OCI-LY3 (cell line): ENCODE results near the gene ANKS6.

Experiments used
- H2AFZ ChIP-seq: fragments of 200-600, 300-600 bp; shearing (Covaris generic); 2 replicates; pipeline ENCODE4 v1.6.0; 2014; ENCODE audit warnings: antibody characterized with exemption, low read depth, low read length
- H3K27ac ChIP-seq: fragments of 200-600, 300-600 bp; sonication (generic); 2 replicates; pipeline ENCODE4 v1.5.1; 2014; ENCODE audit warnings: mild to moderate bottlenecking, low read length, moderate library complexity, mixed read lengths
- H3K27me3 ChIP-seq: fragments of 200-600, 300-600 bp; sonication (generic); 2 replicates; pipeline ENCODE4 v1.6.1; 2014; ENCODE audit warnings: low read depth, low read length, mixed read lengths
- H3K36me3 ChIP-seq: fragments of 200-600, 300-600 bp; sonication (generic); replicated peaks from 2 replicates; pipeline ENCODE3; 2014; ENCODE audit warnings: low read depth, low read length, mixed read lengths
- H3K4me1 ChIP-seq: fragments of 300-600, 200-600 bp; sonication (generic); 2 replicates; pipeline ENCODE4 v1.6.1; 2014; ENCODE audit warnings: low read length, mixed read lengths
- H3K4me2 ChIP-seq: fragments of 200-600, 300-600 bp; sonication (generic); 2 replicates; pipeline ENCODE4 v1.6.1; 2014; ENCODE audit warnings: low read length, mixed read lengths
- H3K4me3 ChIP-seq: fragments of 300-600, 200-600 bp; sonication (generic); 2 replicates; pipeline ENCODE4 v1.5.1; 2014; ENCODE audit warnings: antibody characterized with exemption, mild to moderate bottlenecking, low read length, moderate library complexity
- H3K79me2 ChIP-seq: fragments of 300-600, 200-600 bp; shearing (Covaris generic); 2 replicates; pipeline ENCODE4 v1.6.1; 2014; ENCODE audit warnings: mild to moderate bottlenecking, low read length, mixed read lengths
- H3K9ac ChIP-seq: fragments of 300-600, 200-600 bp; shearing (Covaris generic); 2 replicates; pipeline ENCODE4 v1.6.0; 2014; ENCODE audit warnings: mild to moderate bottlenecking, low read length, moderate library complexity
- H3K9me3 ChIP-seq: fragments of 200-600, 300-600 bp; shearing (Covaris generic); 2 replicates; pipeline ENCODE4 v1.6.1; 2014; ENCODE audit warnings: low read length, mixed read lengths; ENCODE audit not compliant: insufficient read depth
- H4K20me1 ChIP-seq: fragments of 200-600, 300-600 bp; sonication (generic); 2 replicates; pipeline ENCODE4 v1.6.1; 2016; ENCODE audit warnings: low read length, mixed read lengths; ENCODE audit not compliant: insufficient read depth
- EZH2phosphoT487 ChIP-seq: fragments of 200-600 bp; shearing (Covaris generic); IDR thresholded peaks from 2 replicates; pipeline ENCODE4 v1.6.1; 2018; ENCODE audit warnings: antibody characterized with exemption, mixed run types, low read depth
- TF ChIP-seq, protein P1 (sequence below): fragments of 200-600, 300-600 bp; sonication (generic); IDR thresholded peaks from 2 replicates; pipeline ENCODE4 v1.5.1; 2014; ENCODE audit warnings: antibody characterized with exemption, low read length, low read depth

The ANKS6 gene

DNA sequence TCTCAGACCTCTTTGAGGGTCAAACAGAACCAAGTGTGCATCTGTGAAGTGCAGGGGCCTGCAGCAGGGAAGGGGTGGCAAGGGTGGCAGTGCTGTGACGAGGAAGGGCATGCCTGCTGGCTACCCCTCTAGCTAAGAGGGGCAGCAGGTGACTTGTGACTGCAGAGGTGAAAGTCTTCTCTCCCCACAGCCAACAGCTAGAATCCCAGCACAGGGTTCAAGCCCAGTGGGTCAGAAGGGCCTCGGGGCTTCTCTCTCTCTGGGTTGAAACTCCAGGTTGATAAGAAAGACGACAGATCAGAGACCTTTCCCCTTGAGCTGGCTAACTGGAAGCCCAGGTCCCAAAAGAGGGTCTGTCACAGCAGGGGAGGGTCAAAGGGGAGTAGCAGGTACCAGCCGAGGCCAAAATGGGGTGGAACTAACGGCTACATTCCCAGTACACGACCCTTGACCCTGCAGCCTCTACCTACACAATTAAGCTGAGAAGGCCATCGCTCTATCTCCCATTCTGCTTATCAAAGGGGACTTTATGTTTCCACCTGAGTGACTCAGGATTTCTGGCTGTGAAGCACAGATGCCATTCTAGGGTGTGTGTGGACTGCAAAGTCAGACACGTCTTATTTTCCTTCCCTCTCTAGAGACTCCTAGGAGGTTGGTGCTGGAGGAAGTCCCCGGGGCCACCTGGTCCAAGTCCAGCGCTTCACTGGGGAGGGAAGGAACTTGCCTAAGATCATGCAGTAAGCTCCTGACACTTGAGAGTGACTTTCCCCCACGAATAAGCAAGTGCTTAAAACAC, 14.6 kb downstream of the ANKS6 start:
- TF ChIP-seq, protein P1, sequence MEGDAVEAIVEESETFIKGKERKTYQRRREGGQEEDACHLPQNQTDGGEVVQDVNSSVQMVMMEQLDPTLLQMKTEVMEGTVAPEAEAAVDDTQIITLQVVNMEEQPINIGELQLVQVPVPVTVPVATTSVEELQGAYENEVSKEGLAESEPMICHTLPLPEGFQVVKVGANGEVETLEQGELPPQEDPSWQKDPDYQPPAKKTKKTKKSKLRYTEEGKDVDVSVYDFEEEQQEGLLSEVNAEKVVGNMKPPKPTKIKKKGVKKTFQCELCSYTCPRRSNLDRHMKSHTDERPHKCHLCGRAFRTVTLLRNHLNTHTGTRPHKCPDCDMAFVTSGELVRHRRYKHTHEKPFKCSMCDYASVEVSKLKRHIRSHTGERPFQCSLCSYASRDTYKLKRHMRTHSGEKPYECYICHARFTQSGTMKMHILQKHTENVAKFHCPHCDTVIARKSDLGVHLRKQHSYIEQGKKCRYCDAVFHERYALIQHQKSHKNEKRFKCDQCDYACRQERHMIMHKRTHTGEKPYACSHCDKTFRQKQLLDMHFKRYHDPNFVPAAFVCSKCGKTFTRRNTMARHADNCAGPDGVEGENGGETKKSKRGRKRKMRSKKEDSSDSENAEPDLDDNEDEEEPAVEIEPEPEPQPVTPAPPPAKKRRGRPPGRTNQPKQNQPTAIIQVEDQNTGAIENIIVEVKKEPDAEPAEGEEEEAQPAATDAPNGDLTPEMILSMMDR, result no peak
- no peak for TF ChIP-seq EZH2phosphoT487
- no peaks in the 10 kb centered on the region for H3K79me2 ChIP-seq
- no peak overlapping the region for H3K4me2 ChIP-seq
- H3K36me3 ChIP-seq, result peaks cover 2% of the 10 kb centered on the region
- no peaks in the 10 kb centered on the region for H3K9me3 ChIP-seq
- no peak overlapping the region for H3K4me3 ChIP-seq
- no peaks in the 10 kb centered on the region for H4K20me1 ChIP-seq
- no peaks in the 10 kb centered on the region for H3K4me1 ChIP-seq
- no peaks in the 10 kb centered on the region for H3K27me3 ChIP-seq
- no peak overlapping the region for H3K9ac ChIP-seq
- H2AFZ ChIP-seq, result no peak overlapping the region
- no peak overlapping the region for H3K27ac ChIP-seq

DNA sequence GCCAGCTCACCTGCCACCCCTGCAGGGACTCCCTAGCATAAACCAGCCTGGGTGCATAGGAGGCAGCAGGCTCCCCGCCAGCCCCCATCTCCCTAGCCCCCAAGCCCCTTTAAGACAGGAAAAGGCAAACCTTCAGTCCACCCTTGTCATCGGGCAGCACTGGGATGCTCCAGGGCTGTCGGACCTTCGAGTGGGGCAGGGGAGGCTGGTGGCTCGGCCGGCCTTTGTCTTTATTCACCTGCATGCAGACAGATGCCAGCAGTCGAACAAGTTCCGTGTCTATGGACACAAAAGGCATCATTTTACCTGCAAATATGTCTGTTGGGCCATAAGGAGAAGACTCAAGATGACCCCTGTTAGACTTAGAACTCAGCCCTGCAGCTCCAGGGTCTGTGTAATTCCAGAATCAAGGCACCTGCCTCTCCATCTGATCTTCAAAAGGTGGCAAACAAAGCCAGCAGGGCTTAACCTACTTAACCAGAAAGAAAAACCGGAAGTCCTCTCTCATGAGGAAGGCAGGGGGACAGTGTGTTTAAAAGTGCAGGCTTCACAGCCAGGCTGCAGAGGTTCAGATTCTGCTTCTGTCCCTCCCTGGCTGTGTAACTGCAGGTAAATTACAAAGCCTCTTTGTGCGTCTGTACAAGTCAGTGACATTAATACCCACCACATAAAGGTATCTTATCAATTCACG, 16.2 kb downstream of the ANKS6 start:
- H3K9ac ChIP-seq, result no peak overlapping the region
- no peak overlapping the region for H3K4me3 ChIP-seq
- H2AFZ ChIP-seq, result no peak overlapping the region
- H3K27ac ChIP-seq, result no peak overlapping the region
- H4K20me1 ChIP-seq, result no peaks in the 10 kb centered on the region
- no peaks in the 10 kb centered on the region for H3K9me3 ChIP-seq
- TF ChIP-seq, protein P1, result no peak
- no peak for TF ChIP-seq EZH2phosphoT487
- no peaks in the 10 kb centered on the region for H3K79me2 ChIP-seq
- H3K4me1 ChIP-seq, result no peaks in the 10 kb centered on the region
- H3K4me2 ChIP-seq, result no peak overlapping the region
- H3K27me3 ChIP-seq, result no peaks in the 10 kb centered on the region
- H3K36me3 ChIP-seq, result peaks cover 2% of the 10 kb centered on the region

DNA sequence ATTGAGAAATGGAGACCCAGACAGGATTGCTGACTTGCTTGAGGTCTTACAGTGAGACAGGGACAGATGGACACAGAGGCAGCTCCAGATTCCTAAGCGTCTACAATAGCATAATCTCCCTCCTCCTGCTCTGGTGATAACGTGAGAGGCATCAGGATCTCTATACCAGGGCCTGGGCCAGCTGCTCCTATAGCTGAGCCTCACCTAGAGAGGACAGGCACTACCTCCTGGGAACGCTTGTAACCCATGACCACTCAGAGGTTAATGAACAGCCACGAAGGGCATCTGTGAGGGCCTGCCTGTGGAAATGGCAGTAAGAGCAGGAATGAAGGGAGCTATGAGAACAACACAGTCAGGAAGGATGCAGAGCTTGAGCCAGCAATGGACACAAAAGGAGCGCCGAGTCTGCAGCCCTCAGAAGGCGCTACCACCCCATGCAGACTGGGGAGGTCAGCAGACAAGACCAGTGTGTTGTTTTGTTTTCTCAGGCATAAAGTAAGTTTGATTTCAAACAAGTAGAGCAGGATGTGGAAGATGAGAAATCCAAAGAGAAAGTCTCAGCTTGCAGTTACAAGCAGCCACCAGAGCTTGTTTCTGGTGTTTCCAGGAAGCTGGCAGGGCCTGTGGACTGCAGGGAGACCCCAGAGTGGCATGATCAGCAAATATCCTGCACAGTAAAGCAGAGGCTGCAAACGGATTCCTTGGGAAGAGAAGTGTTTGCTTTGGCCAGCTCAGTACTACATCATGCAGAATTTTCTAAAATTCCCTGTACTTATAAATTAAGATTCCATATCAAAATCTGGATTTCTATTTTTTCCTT, 17.4 kb downstream of the ANKS6 start:
- H3K4me1 ChIP-seq, result no peaks in the 10 kb centered on the region
- H2AFZ ChIP-seq, result no peak overlapping the region
- no peaks in the 10 kb centered on the region for H3K9me3 ChIP-seq
- no peaks in the 10 kb centered on the region for H4K20me1 ChIP-seq
- no peak overlapping the region for H3K27ac ChIP-seq
- no peak overlapping the region for H3K4me3 ChIP-seq
- no peak overlapping the region for H3K4me2 ChIP-seq
- H3K79me2 ChIP-seq, result no peaks in the 10 kb centered on the region
- H3K9ac ChIP-seq, result no peak overlapping the region
- TF ChIP-seq, protein P1, result no peak
- TF ChIP-seq EZH2phosphoT487, result no peak
- peaks cover 2% of the 10 kb centered on the region for H3K36me3 ChIP-seq
- no peaks in the 10 kb centered on the region for H3K27me3 ChIP-seq

DNA sequence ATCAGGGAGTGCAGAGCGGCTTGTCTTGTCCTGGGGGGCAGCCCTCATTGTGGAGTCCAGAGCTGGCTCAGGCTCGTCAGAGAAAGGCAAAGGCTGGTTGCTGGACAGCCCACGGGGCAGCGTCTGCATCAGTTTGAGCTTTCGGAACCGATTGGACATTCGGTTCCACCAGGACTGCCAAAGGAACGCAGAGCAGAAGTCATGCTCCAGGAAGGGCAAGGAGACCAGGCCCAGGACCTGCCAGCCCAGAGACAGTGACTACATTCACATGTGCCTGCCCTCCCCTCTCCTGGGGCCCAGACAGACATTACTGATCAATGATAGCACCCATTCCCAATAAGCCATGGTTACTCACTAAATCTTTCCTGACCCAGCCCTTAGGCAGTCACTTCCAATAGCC, 18.1 kb downstream of the ANKS6 start:
- H3K36me3 ChIP-seq, result peaks cover 2% of the 10 kb centered on the region
- no peaks in the 10 kb centered on the region for H3K79me2 ChIP-seq
- H3K4me2 ChIP-seq, result no peak overlapping the region
- no peak for TF ChIP-seq EZH2phosphoT487
- TF ChIP-seq, protein P1, result no peak
- H3K4me3 ChIP-seq, result no peak overlapping the region
- no peaks in the 10 kb centered on the region for H3K4me1 ChIP-seq
- H3K27me3 ChIP-seq, result no peaks in the 10 kb centered on the region
- no peak overlapping the region for H3K27ac ChIP-seq
- H3K9ac ChIP-seq, result no peak overlapping the region
- H4K20me1 ChIP-seq, result no peaks in the 10 kb centered on the region
- H3K9me3 ChIP-seq, result no peaks in the 10 kb centered on the region
- no peak overlapping the region for H2AFZ ChIP-seq
